GM23248 (cell line): ENCODE measurements around the gene WNT9A. TPM values are rescaled to one million over a fixed set of nuclear protein-coding genes. Genes with fewer than 3 reads are reported as not detected.

Source experiments
- DNase-seq: peaks from one replicate; pipeline ENCODE4 v3.0.0-alpha.2; 2015
- H2AFZ ChIP-seq: fragments of 200-600 bp; sonication (generic); 2 replicates; pipeline ENCODE4 v1.6.1; 2016; ENCODE audit warnings: antibody characterized with exemption
- H3F3A ChIP-seq: fragments of 200-600 bp; sonication (generic); 2 replicates; pipeline ENCODE4 v1.6.1; 2016; ENCODE audit warnings: mild to moderate bottlenecking, antibody characterized with exemption, mixed run types; ENCODE audit not compliant: insufficient read depth
- H3K27ac ChIP-seq: fragments of 200-600 bp; sonication (generic); 2 replicates; pipeline ENCODE4 v1.5.1; 2016; ENCODE audit warnings: mild to moderate bottlenecking
- H3K27me3 ChIP-seq: fragments of 200-600 bp; sonication (generic); replicated peaks from 2 replicates; pipeline ENCODE4 v1.6.1; 2016; ENCODE audit warnings: mild to moderate bottlenecking; ENCODE audit not compliant: insufficient read depth
- H3K36me3 ChIP-seq: fragments of 200-600 bp; sonication (generic); 2 replicates; pipeline ENCODE4 v1.6.1; 2016; ENCODE audit warnings: low read depth, mild to moderate bottlenecking
- H3K4me1 ChIP-seq: fragments of 200-600 bp; sonication (generic); 2 replicates; pipeline ENCODE4 v1.6.1; 2016; ENCODE audit warnings: mild to moderate bottlenecking; ENCODE audit not compliant: insufficient read depth
- H3K4me2 ChIP-seq: fragments of 200-600 bp; sonication (generic); one replicate; pipeline ENCODE4 v1.6.1; 2016; ENCODE audit warnings: mild to moderate bottlenecking; ENCODE audit not compliant: unreplicated experiment
- H3K4me3 ChIP-seq: fragments of 200-600 bp; sonication (generic); 2 replicates; pipeline ENCODE4 v1.5.1; 2016; ENCODE audit warnings: mild to moderate bottlenecking
- H3K79me2 ChIP-seq: fragments of 200-600 bp; sonication (generic); 2 replicates; pipeline ENCODE4 v1.6.1; 2016; ENCODE audit warnings: mild to moderate bottlenecking; ENCODE audit not compliant: insufficient read depth
- H3K9ac ChIP-seq: fragments of 200-600 bp; sonication (generic); 2 replicates; pipeline ENCODE4 v1.6.1; 2016; ENCODE audit warnings: mild to moderate bottlenecking
- H3K9me2 ChIP-seq: fragments of 200-600 bp; sonication (generic); 2 replicates; pipeline ENCODE4 v1.6.1; 2016; ENCODE audit warnings: mixed run types, mild to moderate bottlenecking, moderate library complexity; ENCODE audit not compliant: insufficient read depth
- H3K9me3 ChIP-seq: fragments of 200-600 bp; sonication (generic); one replicate; pipeline ENCODE4 v1.6.1; 2017; ENCODE audit warnings: low read depth
- H4K20me1 ChIP-seq: fragments of 200-600 bp; sonication (generic); 2 replicates; pipeline ENCODE4 v1.6.0; 2016; ENCODE audit not compliant: insufficient read depth
- EZH2 ChIP-seq: fragments of 200-600 bp; sonication (generic); IDR thresholded peaks from 2 replicates; pipeline ENCODE4 v1.6.1; 2018; ENCODE audit warnings: antibody characterized with exemption, mild to moderate bottlenecking; ENCODE audit not compliant: insufficient read depth, poor library complexity, severe bottlenecking
- EZH2phosphoT487 ChIP-seq: fragments of 200-600 bp; sonication (generic); IDR thresholded peaks from 2 replicates; pipeline ENCODE4 v1.6.1; 2018; ENCODE audit warnings: antibody characterized with exemption, moderate library complexity, mild to moderate bottlenecking, low read depth; ENCODE audit not compliant: insufficient read depth
- WGBS, 2 experiments: methylation state at CpG; one replicate each; pipeline ENCODE4 v1.1.6; 2015 to 2017; ENCODE audit warnings: low lambda C conversion rate in 2 of 2, low coverage in 1 of 2; ENCODE audit errors: missing lambda C conversion rate in 2 of 2; 5-methylcytosine and 5-hydroxymethylcytosine counted together
- in situ Hi-C: fragments of 300-500 bp; cut with MboI; formaldehyde crosslinking; loops from 2 replicates; pipeline ENCODE4 v1.15.0; 2020
- polyA plus RNA-seq: library from polyadenylated mRNA; unstranded; fragments of >200 nt; fragmentation: Nextera tagmentation; extraction: Ambion mirVana; gene quantifications from 2 replicates; pipeline ENCODE4 v1.2.1, GENCODE V29; 2016
- total RNA-seq: library from RNA; depleted of rRNA; stranded (reverse); fragments of >200 nt; shearing (Covaris generic); gene quantifications from 2 replicates; pipeline ENCODE4 v1.2.3, GENCODE V29; 2014

The WNT9A gene
- total and polyA plus RNA-seq, 2 experiments from 2014 or later, result 0.29 to 2.1 TPM

DNA sequence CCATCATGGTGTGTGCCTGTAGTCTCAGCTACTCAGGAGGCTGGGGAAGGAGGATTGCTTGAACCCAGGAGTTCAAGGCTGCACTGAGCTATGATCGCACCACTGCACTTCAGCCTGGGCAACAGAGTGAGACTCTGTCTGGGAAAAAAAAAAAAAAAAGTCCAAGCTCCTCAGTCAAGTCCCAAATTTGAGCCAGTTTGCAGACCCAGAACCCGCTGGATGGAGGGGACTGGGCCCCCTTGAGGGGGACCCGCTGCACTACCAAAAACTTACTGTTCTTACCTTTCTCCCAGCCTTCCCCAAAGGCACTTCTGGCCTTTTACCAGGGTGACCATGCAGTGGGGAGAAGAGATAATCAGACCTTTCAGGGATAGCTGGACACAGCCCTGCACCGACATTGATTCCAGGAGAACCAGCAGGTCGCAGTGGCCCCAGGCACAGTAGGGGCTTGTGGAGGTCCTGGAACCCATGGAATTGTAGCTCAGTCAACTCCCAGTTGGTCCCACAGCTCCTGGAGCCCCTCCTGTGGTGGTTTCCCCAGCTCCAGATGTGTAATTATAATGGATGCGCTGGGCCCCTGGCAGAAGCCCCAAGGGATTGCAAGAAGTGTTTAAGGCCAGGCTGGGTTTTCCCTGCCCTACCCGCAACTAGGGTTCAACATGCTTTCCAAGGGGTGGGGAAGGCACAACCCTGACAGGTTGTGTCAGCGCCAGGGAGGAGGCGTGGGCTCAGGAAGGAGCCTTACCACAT, 4.1 kb upstream of the WNT9A start:
- Histone ChIP-seq H3K4me3 (no peak overlapping the region), H3K79me2 (no peaks in the 10 kb centered on the region), H3K4me1 (no peaks in the 10 kb centered on the region), H3K9me2 (no peaks in the 10 kb centered on the region), H3K9me3 (no peaks in the 10 kb centered on the region), H3K9ac (no peak overlapping the region), H3K4me2 (no peak overlapping the region), H4K20me1 (no peaks in the 10 kb centered on the region), H3K27ac (no peak overlapping the region), H3K27me3 (peaks cover 3% of the 10 kb centered on the region; the same call in 1 of the 2 replicates), H2AFZ (no peak overlapping the region), H3K36me3 (no peaks in the 10 kb centered on the region), H3F3A (peaks cover 4% of the 10 kb centered on the region)
- 78 to 82% methylated on average over 9 of the region's 9 CpGs for WGBS, 2 experiments
- no peak for TF ChIP-seq EZH2
- no peak for TF ChIP-seq EZH2phosphoT487
- in situ Hi-C loops, result loop anchor here (10.0 kb wide), 1 partner anchor 187 kb away; no protein-coding TSS in a partner anchor
- no peak for DNase-seq

GRCh38 chr1:227950735-227951346, 3.1 kb upstream of the WNT9A start:
- Histone ChIP-seq H3K27ac (no peak overlapping the region), H3F3A (peaks cover 7% of the 10 kb centered on the region), H3K4me2 (no peak overlapping the region), H3K9me2 (no peaks in the 10 kb centered on the region), H3K9ac (no peak overlapping the region), H4K20me1 (no peaks in the 10 kb centered on the region), H3K79me2 (no peaks in the 10 kb centered on the region), H2AFZ (no peak overlapping the region), H3K36me3 (no peaks in the 10 kb centered on the region), H3K27me3 (no peaks in the 10 kb centered on the region), H3K4me3 (no peak overlapping the region), H3K4me1 (peaks cover 7% of the 10 kb centered on the region; the same call in 1 of the 2 replicates), H3K9me3 (no peaks in the 10 kb centered on the region)
- in situ Hi-C loops, result loop anchor here (10.0 kb wide), 1 partner anchor 186 kb away; no protein-coding TSS in a partner anchor
- no peak for DNase-seq
- 94 to 96% methylated on average over 8 of the region's 8 CpGs for WGBS, 2 experiments
- TF ChIP-seq EZH2phosphoT487, result no peak
- TF ChIP-seq EZH2, result no peak

GRCh38 chr1:227949954-227950734, 2.4 kb upstream of the WNT9A start:
- Histone ChIP-seq H2AFZ (no peak overlapping the region), H3F3A (peaks cover 8% of the 10 kb centered on the region), H3K36me3 (no peaks in the 10 kb centered on the region), H3K27ac (no peak overlapping the region), H3K27me3 (no peaks in the 10 kb centered on the region), H3K9me3 (no peaks in the 10 kb centered on the region), H3K4me2 (no peak overlapping the region), H3K4me3 (no peak overlapping the region), H3K9me2 (no peaks in the 10 kb centered on the region), H3K9ac (no peak overlapping the region), H4K20me1 (no peaks in the 10 kb centered on the region), H3K79me2 (no peaks in the 10 kb centered on the region), H3K4me1 (peaks cover 8% of the 10 kb centered on the region; the same call in 1 of the 2 replicates)
- WGBS, 2 experiments, result 89 to 93% methylated on average over 12 to 13 of the region's 13 CpGs
- no peak for DNase-seq
- in situ Hi-C loops, result loop anchor here (10.0 to 25.0 kb wide), 2 partner anchors 185 to 463 kb away; no protein-coding TSS in a partner anchor
- no peak for TF ChIP-seq EZH2phosphoT487
- TF ChIP-seq EZH2, result no peak

GRCh38 chr1:227949341-227949921, 1.7 kb upstream of the WNT9A start:
- H3K9me3 ChIP-seq, result no peaks in the 10 kb centered on the region
- WGBS, 2 experiments, result 83 to 84% methylated on average over 7 to 11 of the region's 11 CpGs
- H4K20me1 ChIP-seq, result no peaks in the 10 kb centered on the region
- H3K4me2 ChIP-seq, result no peak overlapping the region
- peaks cover 8% of the 10 kb centered on the region for H3F3A ChIP-seq
- peaks cover 8% of the 10 kb centered on the region; the same call in 1 of the 2 replicates for H3K4me1 ChIP-seq
- TF ChIP-seq EZH2phosphoT487, result no peak
- TF ChIP-seq EZH2, result no peak
- no peaks in the 10 kb centered on the region for H3K9me2 ChIP-seq
- no peak overlapping the region for H3K27ac ChIP-seq
- no peak overlapping the region for H3K9ac ChIP-seq
- no peaks in the 10 kb centered on the region for H3K36me3 ChIP-seq
- H3K4me3 ChIP-seq, result no peak overlapping the region
- no peak overlapping the region for H2AFZ ChIP-seq
- H3K27me3 ChIP-seq, result no peaks in the 10 kb centered on the region
- in situ Hi-C loops, result loop anchor here (25.0 kb wide), 1 partner anchor 462 kb away; no protein-coding TSS in a partner anchor
- DNase-seq, result no peak
- no peaks in the 10 kb centered on the region for H3K79me2 ChIP-seq
